Keratinocyte (primary cell): Measurements from ENCODE around the gene MIEF1. TPM values are rescaled to one million over a fixed set of nuclear protein-coding genes. Genes with fewer than 3 reads are reported as not detected.

Experiments used
- DNase-seq: peaks from one replicate; pipeline ENCODE4 v3.0.0-alpha.2; 2011; ENCODE audit warnings: low read depth, missing footprints, low spot score
- FAIRE-seq: peaks from 2 replicates; lab custom pipeline; 2011; peaks lifted over from hg19 to GRCh38; lab: Jason Lieb, UNC
- H2AFZ ChIP-seq: 2 replicates; pipeline ENCODE4 v1.6.0; 2012; ENCODE audit warnings: low read length, control low read depth, inconsistent platforms; ENCODE audit not compliant: control insufficient read depth
- H3K27ac ChIP-seq: 2 replicates; pipeline ENCODE4 v1.5.1; 2011; ENCODE audit warnings: low read length; ENCODE audit not compliant: control insufficient read depth, insufficient read depth
- H3K27me3 ChIP-seq: 3 replicates; pipeline ENCODE4 v1.6.0; 2011; ENCODE audit warnings: low read length; ENCODE audit not compliant: control insufficient read depth, insufficient read depth; ENCODE audit errors: extremely low read depth
- H3K36me3 ChIP-seq, 2 experiments: 2 replicates in 1 of 2; 3 replicates in 1 of 2; pipeline ENCODE4 v1.5.1; 2011; ENCODE audit warnings: low read length in 2 of 2, mild to moderate bottlenecking in 1 of 2; ENCODE audit not compliant: control insufficient read depth in 2 of 2, insufficient read depth in 2 of 2; ENCODE audit errors: extremely low read depth in 1 of 2
- H3K4me1 ChIP-seq: 3 replicates; pipeline ENCODE4 v1.5.1; 2011; ENCODE audit warnings: low read length; ENCODE audit not compliant: control insufficient read depth, insufficient read depth; ENCODE audit errors: extremely low read depth
- H3K4me2 ChIP-seq: 3 replicates; pipeline ENCODE4 v1.6.0; 2011; ENCODE audit warnings: low read depth, low read length; ENCODE audit not compliant: control insufficient read depth, insufficient read depth; ENCODE audit errors: extremely low read depth
- H3K4me3 ChIP-seq, 3 experiments: fragments of 200-600 bp in 1 of 3; sonication (generic) in 1 of 3; 2 replicates in 2 of 3; 3 replicates in 1 of 3; pipeline ENCODE4 v1.5.1; 2011 to 2016; ENCODE audit warnings: low read length in 3 of 3, mild to moderate bottlenecking in 3 of 3, control low read depth in 2 of 3, inconsistent platforms in 1 of 3, low read depth in 1 of 3, mixed read lengths in 1 of 3, mixed run types in 1 of 3, moderate library complexity in 1 of 3; ENCODE audit not compliant: control insufficient read depth in 2 of 3, insufficient read depth in 2 of 3; ENCODE audit errors: extremely low read depth in 1 of 3
- H3K79me2 ChIP-seq: 2 replicates; pipeline ENCODE4 v1.6.0; 2012; ENCODE audit warnings: low read length; ENCODE audit not compliant: control insufficient read depth, insufficient read depth
- H3K9ac ChIP-seq: 3 replicates; pipeline ENCODE4 v1.6.0; 2011; ENCODE audit warnings: low read length; ENCODE audit not compliant: control insufficient read depth, insufficient read depth; ENCODE audit errors: extremely low read depth
- H3K9me1 ChIP-seq: 3 replicates; pipeline ENCODE4 v1.6.0; 2011; ENCODE audit warnings: low read length; ENCODE audit not compliant: control insufficient read depth, insufficient read depth; ENCODE audit errors: extremely low read depth
- H3K9me3 ChIP-seq: 2 replicates; pipeline ENCODE4 v1.5.1; 2012; ENCODE audit warnings: low read depth, low read length; ENCODE audit not compliant: control insufficient read depth
- H4K20me1 ChIP-seq: 3 replicates; pipeline ENCODE4 v1.6.0; 2011; ENCODE audit warnings: low read length; ENCODE audit not compliant: control insufficient read depth, insufficient read depth; ENCODE audit errors: extremely low read depth
- CTCF ChIP-seq, 3 experiments: IDR thresholded peaks in 1 of 3; conservative IDR thresholded peaks in 1 of 3; optimal IDR thresholded peaks in 1 of 3; 2 replicates in 2 of 3; 3 replicates in 1 of 3; pipeline versions ENCODE3 to v1.5.1; 2011; ENCODE audit warnings: low read length in 3 of 3, mild to moderate bottlenecking in 3 of 3, moderate library complexity in 2 of 3, control low read depth in 1 of 3, inconsistent platforms in 1 of 3; ENCODE audit not compliant: insufficient read depth in 2 of 3; ENCODE audit errors: extremely low read depth in 1 of 3
- EZH2 ChIP-seq: IDR thresholded peaks from one replicate; pipeline ENCODE4 v1.6.1; 2012; ENCODE audit warnings: inconsistent platforms, mild to moderate bottlenecking, low read length, moderate library complexity
- dilution Hi-C: fragments of 300-500 bp; cut with MboI; formaldehyde crosslinking; loops from one replicate; pipeline ENCODE4 v1.7.0; 2020; ENCODE audit warnings: low sequenced_read_pairs; ENCODE audit not compliant: extremely low pct_ligation_motif_present
- polyA plus RNA-seq, 5 experiments: library from polyadenylated mRNA; depleted of rRNA in 3 of 5; stranded (reverse) in 3 of 5; stranded (forward) in 1 of 5; unstranded in 1 of 5; fragments of >200 nt; gene quantifications; 1 replicate in 1 of 5; 2 replicates in 3 of 5; 3 replicates in 1 of 5; pipeline versions ENCODE4 v1.2.1 to v1.2.3, GENCODE V29; 2011 to 2012; ENCODE audit warnings: missing spikeins in 2 of 5, low read depth in 1 of 5, low replicate concordance in 1 of 5

MIEF1 gene
- polyA plus RNA-seq, 1 donor (not counting 4 experiments of a cell fraction or from before 2014, with no cell fraction given): 18.4 TPM

GRCh38 chr22:39463277-39463676 is 38.8 kb upstream of the MIEF1 start:
- H3K27me3 ChIP-seq: peaks cover 9% of the 10 kb centered on the region
- H3K4me2 ChIP-seq: no peak overlapping the region
- H3K9me1 ChIP-seq: no peaks in the 10 kb centered on the region
- dilution Hi-C loops: no loop called here
- no peaks in the 10 kb centered on the region for H3K9me3 ChIP-seq
- DNase-seq (no peak), FAIRE-seq (no peak)
- H3K27ac ChIP-seq: no peak overlapping the region
- no peaks in the 10 kb centered on the region for H4K20me1 ChIP-seq
- no peak overlapping the region for H3K9ac ChIP-seq
- H3K4me1 ChIP-seq: no peaks in the 10 kb centered on the region
- TF ChIP-seq EZH2: no peak
- no peak for TF ChIP-seq CTCF (optimal IDR thresholded peaks at IDR 0.05 in 1 of 3, IDR thresholded peaks at IDR 0.05 in 1 of 3, conservative IDR thresholded peaks at IDR 0.05 in 1 of 3; ENCODE audit: extremely low read depth in 1 of 3, insufficient read depth in 2 of 3, low read length in 3 of 3)
- H3K79me2 ChIP-seq: no peaks in the 10 kb centered on the region
- H3K4me3 ChIP-seq: no peak overlapping the region
- no peaks in the 10 kb centered on the region for H3K36me3 ChIP-seq
- H2AFZ ChIP-seq: no peak overlapping the region

- no peaks in the 10 kb centered on the region for H3K79me2 ChIP-seq
- no peaks in the 10 kb centered on the region for H4K20me1 ChIP-seq
- H3K9me1 ChIP-seq: no peaks in the 10 kb centered on the region
- dilution Hi-C loops: no loop called here
- H3K9me3 ChIP-seq: no peaks in the 10 kb centered on the region
- no peak overlapping the region for H3K4me2 ChIP-seq
- no peak overlapping the region for H3K4me3 ChIP-seq
- TF ChIP-seq CTCF (optimal IDR thresholded peaks at IDR 0.05 in 1 of 3, IDR thresholded peaks at IDR 0.05 in 1 of 3, conservative IDR thresholded peaks at IDR 0.05 in 1 of 3; ENCODE audit: extremely low read depth in 1 of 3, insufficient read depth in 2 of 3, low read length in 3 of 3) (no peak), EZH2 (no peak)
- H3K9ac ChIP-seq: no peak overlapping the region
- DNase-seq (no peak), FAIRE-seq (no peak)
- peaks cover 2% of the 10 kb centered on the region for H3K27me3 ChIP-seq
- H3K36me3 ChIP-seq: no peaks in the 10 kb centered on the region
- H3K4me1 ChIP-seq: no peaks in the 10 kb centered on the region
- H2AFZ ChIP-seq: no peak overlapping the region
- H3K27ac ChIP-seq: no peak overlapping the region
These were observed 38.1 kb upstream of the MIEF1 start for GRCh38 chr22:39463931-39464390.
